SK-N-SH (cell line): Measurements from ENCODE around the gene PCMT1.
"Not testable (repeated sequence)": the region's sequence is repeated elsewhere in the genome, so short reads cannot be mapped to it uniquely, and the experiment has no call there.

Experiments
- NFIC ChIP-seq: IDR thresholded peaks from 2 replicates; pipeline ENCODE4 v1.4.0; 2012; ENCODE audit warnings: borderline replicate concordance
- POLR2AphosphoS5 ChIP-seq: IDR thresholded peaks from 2 replicates; pipeline ENCODE4 v1.6.1; 2012; ENCODE audit warnings: low read depth, low read length
- RCOR1 ChIP-seq: fragments of 150-350 bp; IDR thresholded peaks from 2 replicates; pipeline ENCODE4 v1.6.1; 2017; ENCODE audit warnings: antibody characterized with exemption, low read length
- RFX5 ChIP-seq: IDR thresholded peaks from 2 replicates; pipeline ENCODE4 v1.6.1; 2012; ENCODE audit warnings: mild to moderate bottlenecking, improper control_type of control experiment, low read length
- SIN3A ChIP-seq: IDR thresholded peaks from 2 replicates; pipeline ENCODE4 v1.6.1; 2012; ENCODE audit warnings: low read depth, mild to moderate bottlenecking, low read length, moderate library complexity, borderline replicate concordance
- TAF1 ChIP-seq: IDR thresholded peaks from 2 replicates; pipeline ENCODE4 v1.6.1; 2012; ENCODE audit warnings: low read depth, mild to moderate bottlenecking, low read length, moderate library complexity, borderline replicate concordance
- TEAD4 ChIP-seq: IDR thresholded peaks from 2 replicates; pipeline ENCODE4 v1.4.0; 2012; ENCODE audit warnings: mild to moderate bottlenecking, borderline replicate concordance; ENCODE audit not compliant: insufficient read depth
- YY1 ChIP-seq: IDR thresholded peaks from 2 replicates; pipeline ENCODE4 v1.4.0; 2012; ENCODE audit warnings: low read depth, mild to moderate bottlenecking
- TF ChIP-seq, protein P1 (sequence below): fragments of 200-600 bp; sonication (generic); IDR thresholded peaks from 2 replicates; pipeline ENCODE4 v1.6.1; 2017; ENCODE audit warnings: antibody characterized with exemption, mild to moderate bottlenecking, moderate library complexity

DNA sequence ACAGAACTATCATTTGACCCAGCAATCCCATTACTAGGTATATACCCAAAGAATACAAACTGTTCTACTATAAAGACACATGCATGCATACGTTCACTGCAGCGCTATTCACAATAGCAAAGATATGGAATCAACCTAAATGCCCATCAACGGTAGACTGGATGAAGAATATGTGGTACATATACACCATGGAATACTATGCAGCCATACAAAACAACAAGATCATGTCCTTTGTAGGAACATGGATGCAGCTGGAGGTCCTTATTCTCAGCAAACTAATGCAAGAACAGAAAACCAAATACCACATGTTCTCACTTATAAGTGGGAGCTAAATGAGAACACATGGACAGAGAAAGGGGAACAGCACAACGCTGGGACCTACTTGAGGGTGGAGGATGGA, 98.8 kb downstream of the PCMT1 start:
- not testable (repeated sequence) for TF ChIP-seq YY1, RFX5, POLR2AphosphoS5, TEAD4, SIN3A, TAF1, RCOR1, NFIC
- TF ChIP-seq, protein P1, sequence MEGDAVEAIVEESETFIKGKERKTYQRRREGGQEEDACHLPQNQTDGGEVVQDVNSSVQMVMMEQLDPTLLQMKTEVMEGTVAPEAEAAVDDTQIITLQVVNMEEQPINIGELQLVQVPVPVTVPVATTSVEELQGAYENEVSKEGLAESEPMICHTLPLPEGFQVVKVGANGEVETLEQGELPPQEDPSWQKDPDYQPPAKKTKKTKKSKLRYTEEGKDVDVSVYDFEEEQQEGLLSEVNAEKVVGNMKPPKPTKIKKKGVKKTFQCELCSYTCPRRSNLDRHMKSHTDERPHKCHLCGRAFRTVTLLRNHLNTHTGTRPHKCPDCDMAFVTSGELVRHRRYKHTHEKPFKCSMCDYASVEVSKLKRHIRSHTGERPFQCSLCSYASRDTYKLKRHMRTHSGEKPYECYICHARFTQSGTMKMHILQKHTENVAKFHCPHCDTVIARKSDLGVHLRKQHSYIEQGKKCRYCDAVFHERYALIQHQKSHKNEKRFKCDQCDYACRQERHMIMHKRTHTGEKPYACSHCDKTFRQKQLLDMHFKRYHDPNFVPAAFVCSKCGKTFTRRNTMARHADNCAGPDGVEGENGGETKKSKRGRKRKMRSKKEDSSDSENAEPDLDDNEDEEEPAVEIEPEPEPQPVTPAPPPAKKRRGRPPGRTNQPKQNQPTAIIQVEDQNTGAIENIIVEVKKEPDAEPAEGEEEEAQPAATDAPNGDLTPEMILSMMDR: not testable (repeated sequence)
